HepG2 (cell line): ENCODE measurements around the gene ATP13A3. TPM values are rescaled to one million over a fixed set of nuclear protein-coding genes. Genes with fewer than 3 reads are reported as not detected.

Experiments
- BCL6 ChIP-seq: IDR thresholded peaks from 2 replicates; pipeline ENCODE4 v1.6.1; 2016; ENCODE audit warnings: missing genetic modification reagents, missing compliant biosample characterization
- DNMT1 ChIP-seq: sonication (generic); formaldehyde crosslinking; IDR thresholded peaks from 2 replicates; pipeline ENCODE4 v1.5.1; 2020; ENCODE audit warnings: mild to moderate bottlenecking, missing genetic modification reagents
- E2F5 ChIP-seq: sonication (generic); formaldehyde crosslinking; conservative IDR thresholded peaks from 2 replicates; pipeline ENCODE4 v1.4.0; 2020; ENCODE audit warnings: missing genetic modification reagents
- ETV6 ChIP-seq: sonication (generic); formaldehyde crosslinking; conservative IDR thresholded peaks from 2 replicates; pipeline ENCODE4 v1.4.0; 2020; ENCODE audit warnings: missing genetic modification reagents
- MAZ ChIP-seq, 2 experiments: sonication (generic) in 1 of 2; formaldehyde crosslinking in 1 of 2; IDR thresholded peaks; 2 replicates each; pipeline versions ENCODE4 v1.5.0 to v1.6.1; 2012 to 2020; ENCODE audit warnings: low read depth in 2 of 2, mild to moderate bottlenecking in 2 of 2, borderline replicate concordance in 1 of 2, improper control_type of control experiment in 1 of 2, low read length in 1 of 2, missing genetic modification reagents in 1 of 2, moderate library complexity in 1 of 2
- RAD21 ChIP-seq: fragments of 450-650 bp; formaldehyde crosslinking; IDR thresholded peaks from 2 replicates; pipeline ENCODE4 v1.5.0; 2020; ENCODE audit warnings: mild to moderate bottlenecking
- SP5 ChIP-seq: IDR thresholded peaks from 2 replicates; pipeline ENCODE4 v1.6.1; 2016; ENCODE audit warnings: low read depth, borderline replicate concordance
- ZC3H4 ChIP-seq: sonication (generic); formaldehyde crosslinking; IDR thresholded peaks from 2 replicates; pipeline ENCODE4 v1.4.0; 2020; ENCODE audit warnings: missing genetic modification reagents, borderline replicate concordance
- ZGPAT ChIP-seq: IDR thresholded peaks from 2 replicates; pipeline ENCODE4 v1.6.1; 2016; ENCODE audit warnings: mild to moderate bottlenecking
- ZNF12 ChIP-seq: sonication (generic); formaldehyde crosslinking; IDR thresholded peaks from 2 replicates; pipeline ENCODE4 v1.5.0; 2020; ENCODE audit warnings: missing genetic modification reagents
- ZNF550 ChIP-seq: sonication (generic); formaldehyde crosslinking; IDR thresholded peaks from 2 replicates; pipeline ENCODE4 v1.4.0; 2020; ENCODE audit warnings: mild to moderate bottlenecking, missing genetic modification reagents, borderline replicate concordance
- ZNF615 ChIP-seq: sonication (generic); formaldehyde crosslinking; IDR thresholded peaks from 2 replicates; pipeline ENCODE4 v1.5.0; 2020; ENCODE audit warnings: mild to moderate bottlenecking, missing genetic modification reagents, borderline replicate concordance
- ZNF766 ChIP-seq: sonication (generic); formaldehyde crosslinking; IDR thresholded peaks from 2 replicates; pipeline ENCODE4 v1.5.0; 2020; ENCODE audit warnings: missing genetic modification reagents, borderline replicate concordance
- polyA plus RNA-seq, 8 experiments: library from polyadenylated mRNA; depleted of rRNA in 3 of 8; stranded (reverse) in 7 of 8; unstranded in 1 of 8; fragments of >200 nt; fragmentation: Illumina TruSeq in 4 of 8; extraction: Trizol in 4 of 8; gene quantifications; 2 replicates each; pipeline versions ENCODE4 v1.2.1 to v1.2.3, GENCODE V29; 2011 to 2016; ENCODE audit warnings: low read depth in 4 of 8, missing spikeins in 1 of 8, mixed read lengths in 1 of 8; ENCODE audit not compliant: insufficient read depth in 1 of 8
- total RNA-seq, 5 experiments: library from RNA; depleted of rRNA; stranded (reverse); fragments of >200 nt; fragmentation: Illumina TruSeq; extraction: Trizol; gene quantifications; 2 replicates each; pipeline ENCODE4 v1.2.3, GENCODE V29; 2016; ENCODE audit warnings: low read depth in 1 of 5
- TF ChIP-seq, protein P1 (sequence below): sonication (generic); formaldehyde crosslinking; IDR thresholded peaks from 2 replicates; pipeline ENCODE4 v1.4.0; 2020; ENCODE audit warnings: missing genetic modification reagents, mild to moderate bottlenecking, borderline replicate concordance
- TF ChIP-seq, protein P2 (sequence below): sonication (generic); formaldehyde crosslinking; IDR thresholded peaks from 2 replicates; pipeline ENCODE4 v1.4.0; 2020; ENCODE audit warnings: missing genetic modification reagents, borderline replicate concordance
- TF ChIP-seq, protein P3 (sequence below): sonication (generic); formaldehyde crosslinking; IDR thresholded peaks from 2 replicates; pipeline ENCODE4 v1.5.1; 2020; ENCODE audit warnings: missing genetic modification reagents, mild to moderate bottlenecking, borderline replicate concordance

ATP13A3 gene
- total and polyA plus RNA-seq, 2 of the 13 experiments (the other 11 are each of a cell fraction or from before 2014, with no cell fraction given), result 44.9 to 80.8 TPM

GRCh38 chr3:194486540-194487288 lies at the start of gene ATP13A3 (continued):
- TF ChIP-seq ZNF766 (CRISPR knock-in tag) (no peak), MAZ (IDR thresholded peaks at IDR 0.05; ENCODE audit: borderline replicate concordance, low read depth, low read length) (peak; percentile 70), MAZ (CRISPR knock-in tag; IDR thresholded peaks at IDR 0.05; ENCODE audit: low read depth) (0 out of 2 replicates have a peak, but pooled peaks have one; percentile 24), RAD21 (CRISPR knock-in tag) (0 out of 2 replicates have a peak, but pooled peaks have one; percentile 18), DNMT1 (CRISPR knock-in tag) (no peak), ZGPAT (0 out of 2 replicates have a peak, but pooled peaks have one; percentile 42), SP5 (CRISPR knock-in tag) (peak; percentile 41; the same call in 1 of the 2 replicates), ZNF615 (no peak), ZC3H4 (no peak), BCL6 (peak; percentile 39; the same call in 1 of the 2 replicates), E2F5 (CRISPR knock-in tag) (0 out of 2 replicates have a peak, but pooled peaks have one; percentile 55), ZNF550 (CRISPR knock-in tag) (no peak), ETV6 (peak; percentile 59; the same call in 1 of the 2 replicates), ZNF12 (no peak)
- TF ChIP-seq, protein P1, sequence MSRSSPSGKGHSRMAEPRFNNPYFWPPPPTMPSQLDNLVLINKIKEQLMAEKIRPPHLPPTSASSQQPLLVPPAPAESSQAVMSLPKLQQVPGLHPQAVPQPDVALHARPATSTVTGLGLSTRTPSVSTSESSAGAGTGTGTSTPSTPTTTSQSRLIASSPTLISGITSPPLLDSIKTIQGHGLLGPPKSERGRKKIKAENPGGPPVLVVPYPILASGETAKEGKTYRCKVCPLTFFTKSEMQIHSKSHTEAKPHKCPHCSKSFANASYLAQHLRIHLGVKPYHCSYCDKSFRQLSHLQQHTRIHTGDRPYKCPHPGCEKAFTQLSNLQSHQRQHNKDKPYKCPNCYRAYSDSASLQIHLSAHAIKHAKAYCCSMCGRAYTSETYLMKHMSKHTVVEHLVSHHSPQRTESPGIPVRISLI (CRISPR knock-in tag), result no peak
- TF ChIP-seq, protein P2, sequence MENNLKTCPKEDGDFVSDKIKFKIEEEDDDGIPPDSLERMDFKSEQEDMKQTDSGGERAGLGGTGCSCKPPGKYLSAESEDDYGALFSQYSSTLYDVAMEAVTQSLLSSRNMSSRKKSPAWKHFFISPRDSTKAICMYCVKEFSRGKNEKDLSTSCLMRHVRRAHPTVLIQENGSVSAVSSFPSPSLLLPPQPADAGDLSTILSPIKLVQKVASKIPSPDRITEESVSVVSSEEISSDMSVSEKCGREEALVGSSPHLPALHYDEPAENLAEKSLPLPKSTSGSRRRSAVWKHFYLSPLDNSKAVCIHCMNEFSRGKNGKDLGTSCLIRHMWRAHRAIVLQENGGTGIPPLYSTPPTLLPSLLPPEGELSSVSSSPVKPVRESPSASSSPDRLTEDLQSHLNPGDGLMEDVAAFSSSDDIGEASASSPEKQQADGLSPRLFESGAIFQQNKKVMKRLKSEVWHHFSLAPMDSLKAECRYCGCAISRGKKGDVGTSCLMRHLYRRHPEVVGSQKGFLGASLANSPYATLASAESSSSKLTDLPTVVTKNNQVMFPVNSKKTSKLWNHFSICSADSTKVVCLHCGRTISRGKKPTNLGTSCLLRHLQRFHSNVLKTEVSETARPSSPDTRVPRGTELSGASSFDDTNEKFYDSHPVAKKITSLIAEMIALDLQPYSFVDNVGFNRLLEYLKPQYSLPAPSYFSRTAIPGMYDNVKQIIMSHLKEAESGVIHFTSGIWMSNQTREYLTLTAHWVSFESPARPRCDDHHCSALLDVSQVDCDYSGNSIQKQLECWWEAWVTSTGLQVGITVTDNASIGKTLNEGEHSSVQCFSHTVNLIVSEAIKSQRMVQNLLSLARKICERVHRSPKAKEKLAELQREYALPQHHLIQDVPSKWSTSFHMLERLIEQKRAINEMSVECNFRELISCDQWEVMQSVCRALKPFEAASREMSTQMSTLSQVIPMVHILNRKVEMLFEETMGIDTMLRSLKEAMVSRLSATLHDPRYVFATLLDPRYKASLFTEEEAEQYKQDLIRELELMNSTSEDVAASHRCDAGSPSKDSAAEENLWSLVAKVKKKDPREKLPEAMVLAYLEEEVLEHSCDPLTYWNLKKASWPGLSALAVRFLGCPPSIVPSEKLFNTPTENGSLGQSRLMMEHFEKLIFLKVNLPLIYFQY (CRISPR knock-in tag), result no peak
- TF ChIP-seq, protein P3, sequence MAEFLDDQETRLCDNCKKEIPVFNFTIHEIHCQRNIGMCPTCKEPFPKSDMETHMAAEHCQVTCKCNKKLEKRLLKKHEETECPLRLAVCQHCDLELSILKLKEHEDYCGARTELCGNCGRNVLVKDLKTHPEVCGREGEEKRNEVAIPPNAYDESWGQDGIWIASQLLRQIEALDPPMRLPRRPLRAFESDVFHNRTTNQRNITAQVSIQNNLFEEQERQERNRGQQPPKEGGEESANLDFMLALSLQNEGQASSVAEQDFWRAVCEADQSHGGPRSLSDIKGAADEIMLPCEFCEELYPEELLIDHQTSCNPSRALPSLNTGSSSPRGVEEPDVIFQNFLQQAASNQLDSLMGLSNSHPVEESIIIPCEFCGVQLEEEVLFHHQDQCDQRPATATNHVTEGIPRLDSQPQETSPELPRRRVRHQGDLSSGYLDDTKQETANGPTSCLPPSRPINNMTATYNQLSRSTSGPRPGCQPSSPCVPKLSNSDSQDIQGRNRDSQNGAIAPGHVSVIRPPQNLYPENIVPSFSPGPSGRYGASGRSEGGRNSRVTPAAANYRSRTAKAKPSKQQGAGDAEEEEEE (CRISPR knock-in tag), result no peak
